Measurements from ENCODE around the gene INTS15.

Gene INTS15

DNA sequence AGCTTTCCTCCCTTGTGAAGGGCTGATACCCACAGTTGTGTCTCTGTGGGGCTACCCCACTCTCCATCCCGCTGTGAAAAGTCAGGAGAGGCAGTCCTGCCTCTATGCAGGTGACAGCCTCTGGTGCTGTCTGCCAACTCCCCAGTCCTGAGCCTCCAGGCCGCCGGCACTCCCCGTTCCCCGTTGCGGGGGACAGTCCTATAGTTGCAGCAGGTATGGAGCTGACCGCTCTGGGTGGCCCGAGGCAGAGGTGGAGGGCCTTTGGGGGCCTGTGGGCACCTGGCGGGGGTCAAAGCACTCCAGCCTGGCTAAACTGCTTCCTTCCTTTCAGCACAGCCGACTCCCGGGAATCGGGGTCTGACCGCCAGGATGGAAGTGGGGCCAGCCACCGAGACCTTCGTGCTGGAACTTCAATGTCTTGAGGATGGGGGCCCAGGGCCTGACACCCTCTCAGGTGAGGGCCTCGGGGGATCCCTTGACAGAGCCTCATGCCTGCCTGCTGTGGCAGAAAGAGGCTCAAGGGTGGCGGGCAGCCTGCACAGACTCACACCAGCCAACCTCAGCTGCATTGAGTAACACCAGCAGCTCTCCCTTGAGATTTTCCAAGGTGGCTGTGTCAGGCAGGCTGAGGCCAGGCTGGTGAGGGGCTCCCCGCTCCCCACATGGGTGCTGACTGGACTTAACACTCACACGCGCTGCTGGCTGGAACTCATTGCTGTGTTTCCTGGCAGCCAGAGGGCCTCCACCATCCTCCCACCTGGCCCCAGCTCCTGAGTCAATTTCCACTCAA is 27.2 kb downstream of the INTS15 start:
- Histone ChIP-seq H4K20me1 (ENCODE audit: insufficient read depth, low read length) (peaks cover 4% of the 10 kb centered on the region; the same call in 1 of the 2 replicates), H3K79me2 (ENCODE audit: insufficient read depth, low read length) (no peaks in the 10 kb centered on the region), H3K36me3 (ENCODE audit: insufficient read depth, low read length) (no peaks in the 10 kb centered on the region), H3K4me3 (ENCODE audit: low read depth in 1 of 2, low read length in 2 of 2) (no peak overlapping the region), H3K4me2 (ENCODE audit: insufficient read depth, low read length) (no peak overlapping the region), H3K9me3 (ENCODE audit: insufficient read depth, low read length, severe bottlenecking) (no peaks in the 10 kb centered on the region), H3K27ac (ENCODE audit: low read length) (no peak overlapping the region), H3K9ac (ENCODE audit: low read depth, low read length) (no peak overlapping the region), H2AFZ (ENCODE audit: low read depth, low read length) (no peak overlapping the region), H3K27me3 (ENCODE audit: insufficient read depth, low read length, poor library complexity) (peaks cover 21% of the 10 kb centered on the region), H3K4me1 (ENCODE audit: insufficient read depth, low read length) (peaks cover 16% of the 10 kb centered on the region)
- DNase-seq (no peak), ATAC-seq (ENCODE audit: insufficient read depth, low read depth) (no peak)
- TF ChIP-seq EZH2 (IDR thresholded peaks at IDR 0.05; ENCODE audit: borderline replicate concordance, low read depth, low read length, severe bottlenecking): no peak
- TF ChIP-seq, protein P1, sequence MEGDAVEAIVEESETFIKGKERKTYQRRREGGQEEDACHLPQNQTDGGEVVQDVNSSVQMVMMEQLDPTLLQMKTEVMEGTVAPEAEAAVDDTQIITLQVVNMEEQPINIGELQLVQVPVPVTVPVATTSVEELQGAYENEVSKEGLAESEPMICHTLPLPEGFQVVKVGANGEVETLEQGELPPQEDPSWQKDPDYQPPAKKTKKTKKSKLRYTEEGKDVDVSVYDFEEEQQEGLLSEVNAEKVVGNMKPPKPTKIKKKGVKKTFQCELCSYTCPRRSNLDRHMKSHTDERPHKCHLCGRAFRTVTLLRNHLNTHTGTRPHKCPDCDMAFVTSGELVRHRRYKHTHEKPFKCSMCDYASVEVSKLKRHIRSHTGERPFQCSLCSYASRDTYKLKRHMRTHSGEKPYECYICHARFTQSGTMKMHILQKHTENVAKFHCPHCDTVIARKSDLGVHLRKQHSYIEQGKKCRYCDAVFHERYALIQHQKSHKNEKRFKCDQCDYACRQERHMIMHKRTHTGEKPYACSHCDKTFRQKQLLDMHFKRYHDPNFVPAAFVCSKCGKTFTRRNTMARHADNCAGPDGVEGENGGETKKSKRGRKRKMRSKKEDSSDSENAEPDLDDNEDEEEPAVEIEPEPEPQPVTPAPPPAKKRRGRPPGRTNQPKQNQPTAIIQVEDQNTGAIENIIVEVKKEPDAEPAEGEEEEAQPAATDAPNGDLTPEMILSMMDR (IDR thresholded peaks at IDR 0.05; ENCODE audit: borderline replicate concordance, extremely low read depth, low read length, poor library complexity, severe bottlenecking): no peak

- ATAC-seq (ENCODE audit: insufficient read depth, low read depth): no peak
- Histone ChIP-seq H3K9me3 (ENCODE audit: insufficient read depth, low read length, severe bottlenecking) (no peaks in the 10 kb centered on the region), H2AFZ (ENCODE audit: low read depth, low read length) (no peak overlapping the region), H3K27ac (ENCODE audit: low read length) (no peak overlapping the region), H3K9ac (ENCODE audit: low read depth, low read length) (no peak overlapping the region), H4K20me1 (ENCODE audit: insufficient read depth, low read length) (no peaks in the 10 kb centered on the region), H3K79me2 (ENCODE audit: insufficient read depth, low read length) (no peaks in the 10 kb centered on the region), H3K36me3 (ENCODE audit: insufficient read depth, low read length) (no peaks in the 10 kb centered on the region), H3K4me1 (ENCODE audit: insufficient read depth, low read length) (peaks cover 23% of the 10 kb centered on the region), H3K4me3 (ENCODE audit: low read depth in 1 of 2, low read length in 2 of 2) (no peak overlapping the region), H3K27me3 (ENCODE audit: insufficient read depth, low read length, poor library complexity) (peaks cover 21% of the 10 kb centered on the region), H3K4me2 (ENCODE audit: insufficient read depth, low read length) (no peak overlapping the region)
- TF ChIP-seq EZH2 (IDR thresholded peaks at IDR 0.05; ENCODE audit: borderline replicate concordance, low read depth, low read length, severe bottlenecking): no peak
- TF ChIP-seq, protein P1 (IDR thresholded peaks at IDR 0.05; ENCODE audit: borderline replicate concordance, extremely low read depth, low read length, poor library complexity, severe bottlenecking): no peak
- DNase-seq: no peak
These were observed 28.8 kb downstream of the INTS15 start for GRCh38 chr7:6618621-6619020.

DNA sequence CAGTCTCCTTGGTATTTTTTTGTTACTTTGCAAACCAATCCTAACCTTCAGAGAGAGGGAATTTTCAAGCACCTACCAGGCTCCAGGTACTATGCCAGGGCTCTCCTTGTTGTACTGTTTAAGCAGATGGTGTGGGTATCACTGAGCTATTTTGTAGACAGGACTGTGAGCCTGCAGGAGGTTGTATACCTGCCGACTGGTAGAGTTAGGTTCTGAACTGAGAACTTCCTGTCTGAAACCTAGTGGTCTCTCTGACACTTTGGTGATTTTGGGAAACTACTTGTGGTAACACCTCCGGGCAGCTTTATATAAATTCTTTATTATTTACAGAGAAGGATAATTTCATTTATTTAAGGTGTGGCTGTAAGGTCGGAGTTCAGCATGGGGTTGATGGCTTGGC is 30.1 kb downstream of the INTS15 start:
- H3K4me1 ChIP-seq (ENCODE audit: insufficient read depth, low read length): peaks cover 32% of the 10 kb centered on the region
- no peak for ATAC-seq (ENCODE audit: insufficient read depth, low read depth)

More for the DNA sequence above, 30.1 kb downstream of the INTS15 start:
- Histone ChIP-seq H3K4me2 (ENCODE audit: insufficient read depth, low read length) (no peak overlapping the region), H3K79me2 (ENCODE audit: insufficient read depth, low read length) (no peaks in the 10 kb centered on the region), H3K4me3 (ENCODE audit: low read depth in 1 of 2, low read length in 2 of 2) (no peak overlapping the region), H3K9me3 (ENCODE audit: insufficient read depth, low read length, severe bottlenecking) (no peaks in the 10 kb centered on the region), H3K27me3 (ENCODE audit: insufficient read depth, low read length, poor library complexity) (peaks cover 10% of the 10 kb centered on the region), H3K36me3 (ENCODE audit: insufficient read depth, low read length) (no peaks in the 10 kb centered on the region), H2AFZ (ENCODE audit: low read depth, low read length) (no peak overlapping the region), H3K9ac (ENCODE audit: low read depth, low read length) (no peak overlapping the region), H3K27ac (ENCODE audit: low read length) (no peak overlapping the region), H4K20me1 (ENCODE audit: insufficient read depth, low read length) (no peaks in the 10 kb centered on the region)
- TF ChIP-seq, protein P1 (IDR thresholded peaks at IDR 0.05; ENCODE audit: borderline replicate concordance, extremely low read depth, low read length, poor library complexity, severe bottlenecking): no peak
- TF ChIP-seq EZH2 (IDR thresholded peaks at IDR 0.05; ENCODE audit: borderline replicate concordance, low read depth, low read length, severe bottlenecking): no peak
- DNase-seq: no peak

Data from DND-41 (cell line).